Medulla oblongata (tissue), 1 donor: Measurements from ENCODE around the gene NBEAL1.
A peak's percentile ranks its signal among the peaks of the same experiment; 100 is the strongest.
"Not testable (repeated sequence)": the region's sequence is repeated elsewhere in the genome, so short reads cannot be mapped to it uniquely, and the experiment has no call there.

Experiments
- DNase-seq: peaks from one replicate; pipeline ENCODE4 v3.0.0-alpha.2; 2015; ENCODE audit errors: extremely low spot score

NBEAL1 gene

GRCh38 chr2:203225423-203226039 is 210.9 kb downstream of the NBEAL1 start:
- DNase-seq: no peak

DNA sequence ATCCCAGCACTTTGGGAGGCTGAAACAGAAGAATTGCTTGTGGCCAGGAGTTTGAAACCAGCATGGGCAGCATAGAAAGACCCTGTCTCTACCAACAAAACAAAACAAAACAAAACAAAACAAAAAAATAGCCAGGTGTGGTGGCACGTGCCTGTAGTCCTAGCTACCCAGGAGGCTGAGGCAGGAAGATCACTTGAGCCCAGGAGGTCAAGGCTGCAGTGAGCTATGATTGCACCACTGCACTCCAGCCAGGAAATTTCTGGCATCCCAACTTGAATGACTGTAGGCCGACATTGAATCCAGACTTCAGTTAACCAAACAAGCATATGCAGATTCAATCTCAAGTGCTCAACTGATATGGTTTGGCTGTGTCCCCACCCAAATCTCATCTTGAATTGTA is 215.0 kb downstream of the NBEAL1 start:
- DNase-seq: not testable (repeated sequence)

GRCh38 chr2:203237346-203238238 is 222.9 kb downstream of the NBEAL1 start:
- no peak for DNase-seq

GRCh38 chr2:203238292-203238703 is 223.6 kb downstream of the NBEAL1 start:
- no peak for DNase-seq

DNA sequence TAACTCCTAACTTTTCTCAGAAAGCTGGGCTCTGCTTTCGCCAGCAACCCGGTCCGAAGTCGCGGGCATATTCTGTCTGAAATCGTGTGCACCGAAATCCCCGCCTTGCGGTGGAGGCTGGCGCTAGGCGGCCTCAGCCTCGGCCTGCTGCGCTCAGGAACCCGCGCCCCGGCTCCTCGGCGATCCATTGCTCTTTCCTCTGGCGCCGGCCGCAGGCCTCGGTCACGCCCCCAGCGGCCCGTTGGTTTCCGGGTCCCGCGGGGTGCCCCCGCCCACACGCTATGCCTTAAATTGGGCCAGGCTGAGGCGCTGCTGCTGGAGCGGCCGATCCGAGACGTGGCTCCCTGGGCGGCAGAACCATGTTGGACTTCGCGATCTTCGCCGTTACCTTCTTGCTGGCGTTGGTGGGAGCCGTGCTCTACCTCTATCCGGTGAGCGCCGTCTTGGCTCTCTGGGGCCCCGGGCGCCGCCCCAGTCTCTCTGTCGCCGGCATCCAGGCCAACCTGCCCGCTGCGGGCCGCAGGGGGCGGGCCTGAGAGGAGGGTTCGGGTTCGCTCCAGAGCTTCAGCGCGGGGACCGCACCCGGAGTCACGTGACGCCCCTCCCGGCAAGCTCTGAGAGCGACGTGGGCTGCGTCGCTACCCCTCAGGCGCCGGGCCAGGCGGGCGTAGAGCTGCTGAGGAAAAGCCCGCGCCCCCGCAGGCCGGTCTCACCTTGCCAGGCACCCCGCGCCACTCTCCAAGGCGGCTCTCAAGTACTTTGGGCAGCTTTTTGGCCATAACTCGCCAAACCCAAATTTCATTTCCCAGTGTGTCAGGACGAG is 224.2 kb downstream of the NBEAL1 start, which contains the start of gene CYP20A1:
TSS of gene CYP20A1 (plus strand) at position 315 of the 823 bp plus-strand sequence. CDS start at position 360, 45 bp downstream.
- peak; percentile 96 for DNase-seq

DNA sequence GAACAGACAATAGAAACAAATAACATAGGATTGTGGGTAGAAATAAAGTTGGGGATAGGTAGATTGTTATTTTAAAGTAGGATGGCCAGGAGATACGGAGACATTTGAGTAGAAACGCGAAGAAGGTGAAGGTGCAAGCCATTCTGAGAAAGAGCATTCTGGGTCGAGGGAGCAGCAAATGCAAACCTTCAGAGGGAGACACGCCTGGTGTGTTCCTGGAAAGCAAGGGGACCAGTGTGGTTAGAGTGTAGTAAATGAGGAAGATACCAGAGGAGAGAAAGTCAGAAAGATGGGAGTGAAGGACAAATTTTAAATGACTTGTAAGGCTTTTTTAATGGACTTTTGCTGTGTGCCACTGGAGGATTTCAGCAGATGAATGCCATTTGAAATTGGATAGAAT is 225.8 kb downstream of the NBEAL1 start:
- DNase-seq: no peak

DNA sequence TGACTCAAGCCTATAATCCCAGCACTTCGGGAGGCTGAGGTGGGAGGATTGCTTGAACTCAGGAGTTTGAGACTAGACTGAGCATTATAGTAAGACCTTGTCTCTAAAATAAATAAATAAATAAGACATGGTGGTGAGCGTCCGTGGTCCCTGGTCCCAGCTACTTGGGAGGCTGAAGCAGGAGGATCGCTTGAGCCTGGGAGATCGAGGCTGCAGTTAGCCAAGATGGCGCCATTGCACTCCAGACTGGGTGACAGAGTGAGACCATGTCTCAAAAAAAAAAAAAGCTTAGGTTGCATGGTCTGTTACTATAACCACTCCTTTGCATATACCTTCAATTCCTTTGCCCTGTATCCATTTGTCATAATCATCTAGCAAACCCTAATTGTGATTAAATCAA is 227.8 kb downstream of the NBEAL1 start:
- DNase-seq: no peak

- no peak for DNase-seq
Measured at GRCh38 chr2:203246646-203247045, 232.0 kb downstream of the NBEAL1 start.

GRCh38 chr2:203252818-203253217 is 238.1 kb downstream of the NBEAL1 start:
- no peak for DNase-seq

DNA sequence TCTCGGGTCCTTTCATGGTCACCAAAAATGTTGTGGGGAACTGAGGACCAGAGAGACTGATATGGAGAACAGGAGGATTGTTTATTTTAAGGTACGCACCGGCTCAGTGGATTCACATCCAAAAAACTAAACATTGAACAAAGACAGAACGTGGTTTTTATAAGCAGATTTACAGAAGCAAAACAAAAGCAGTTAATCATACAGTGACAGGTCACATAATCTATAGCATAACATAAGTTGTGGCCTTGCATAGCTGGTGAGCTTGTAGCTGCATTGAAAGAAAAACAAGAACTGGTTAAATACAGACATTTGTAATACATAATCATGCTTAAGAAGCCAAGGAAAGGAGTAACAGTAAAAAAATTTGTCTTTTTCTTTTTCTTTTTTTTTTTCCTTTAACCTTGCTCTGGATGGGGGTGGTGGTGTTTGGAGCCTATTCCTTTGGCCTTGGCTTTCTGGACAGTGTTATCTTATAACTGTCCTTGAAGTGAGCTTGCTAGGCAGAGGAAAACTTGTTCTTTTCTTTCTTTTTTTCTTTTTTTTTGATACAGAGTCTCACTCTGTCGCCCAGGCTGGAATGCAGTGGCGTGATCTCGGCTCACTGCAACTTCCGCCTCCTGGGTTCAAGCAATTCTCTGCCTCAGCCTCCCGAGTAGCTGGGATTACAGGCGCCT is 238.9 kb downstream of the NBEAL1 start:
- not testable (repeated sequence) for DNase-seq

DNA sequence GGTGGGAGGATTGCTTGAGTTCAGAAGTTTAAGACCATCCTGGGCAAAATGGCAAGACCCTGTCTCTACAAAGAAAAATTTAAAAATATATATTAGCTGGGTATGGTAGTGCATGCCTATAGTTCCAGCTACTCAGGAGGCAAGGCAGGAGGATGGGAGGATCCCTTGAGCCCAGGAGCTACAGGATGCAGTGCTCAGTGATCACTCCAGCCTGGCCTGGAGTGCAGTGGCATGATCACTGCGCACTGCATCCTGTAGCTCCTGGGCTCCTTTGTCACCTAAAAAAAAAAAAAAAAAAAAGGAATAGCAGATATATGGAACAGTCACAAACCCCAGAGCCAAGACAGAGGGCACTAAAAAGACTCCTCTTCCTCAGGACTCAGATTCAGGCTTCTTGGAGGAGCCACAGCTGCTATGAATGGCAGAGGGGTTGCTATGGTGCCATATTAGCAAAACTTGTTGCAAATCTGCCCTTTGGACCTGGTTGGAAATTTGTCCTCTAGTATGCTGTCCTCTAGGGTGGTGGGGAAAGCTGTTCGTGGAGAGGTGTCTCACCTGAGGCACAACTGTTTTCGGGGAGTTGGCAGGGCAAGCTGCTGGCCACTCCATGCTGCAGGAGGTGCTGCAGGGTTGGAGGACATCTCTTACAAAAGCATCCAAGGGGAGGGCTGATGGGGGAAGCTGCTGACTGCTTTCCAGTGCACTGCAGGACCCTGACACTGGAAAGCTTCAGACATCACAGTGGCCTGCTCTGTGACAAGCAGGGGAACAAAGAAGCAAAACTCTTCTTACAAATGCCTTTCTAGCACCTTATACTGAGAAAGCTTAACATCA is 246.9 kb downstream of the NBEAL1 start:
- DNase-seq: no peak
